AG09309 (cell line): ENCODE results near the gene GPR150.

Experiments
- DNase-seq: peaks from one replicate; pipeline ENCODE4 v3.0.0-alpha.2; 2010; ENCODE audit warnings: low read depth
- H3K4me3 ChIP-seq: 2 replicates; pipeline ENCODE4 v1.5.1; 2011; ENCODE audit warnings: mild to moderate bottlenecking, low read depth, low read length, moderate library complexity; ENCODE audit not compliant: control insufficient read depth
- TF ChIP-seq, protein P1 (sequence below): IDR thresholded peaks from 2 replicates; pipeline ENCODE4 v1.5.1; 2011; ENCODE audit warnings: mild to moderate bottlenecking, low read depth, low read length, inconsistent platforms; ENCODE audit not compliant: insufficient read depth, control insufficient read depth; ENCODE audit errors: missing control alignments

Gene GPR150

GRCh38 chr5:95660060-95660459, 40.2 kb downstream of the GPR150 start:
- TF ChIP-seq, protein P1, sequence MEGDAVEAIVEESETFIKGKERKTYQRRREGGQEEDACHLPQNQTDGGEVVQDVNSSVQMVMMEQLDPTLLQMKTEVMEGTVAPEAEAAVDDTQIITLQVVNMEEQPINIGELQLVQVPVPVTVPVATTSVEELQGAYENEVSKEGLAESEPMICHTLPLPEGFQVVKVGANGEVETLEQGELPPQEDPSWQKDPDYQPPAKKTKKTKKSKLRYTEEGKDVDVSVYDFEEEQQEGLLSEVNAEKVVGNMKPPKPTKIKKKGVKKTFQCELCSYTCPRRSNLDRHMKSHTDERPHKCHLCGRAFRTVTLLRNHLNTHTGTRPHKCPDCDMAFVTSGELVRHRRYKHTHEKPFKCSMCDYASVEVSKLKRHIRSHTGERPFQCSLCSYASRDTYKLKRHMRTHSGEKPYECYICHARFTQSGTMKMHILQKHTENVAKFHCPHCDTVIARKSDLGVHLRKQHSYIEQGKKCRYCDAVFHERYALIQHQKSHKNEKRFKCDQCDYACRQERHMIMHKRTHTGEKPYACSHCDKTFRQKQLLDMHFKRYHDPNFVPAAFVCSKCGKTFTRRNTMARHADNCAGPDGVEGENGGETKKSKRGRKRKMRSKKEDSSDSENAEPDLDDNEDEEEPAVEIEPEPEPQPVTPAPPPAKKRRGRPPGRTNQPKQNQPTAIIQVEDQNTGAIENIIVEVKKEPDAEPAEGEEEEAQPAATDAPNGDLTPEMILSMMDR: no peak
- no peak for DNase-seq
- no peak overlapping the region for H3K4me3 ChIP-seq

GRCh38 chr5:95662946-95663345, 43.1 kb downstream of the GPR150 start:
- DNase-seq: no peak
- no peak overlapping the region for H3K4me3 ChIP-seq
- TF ChIP-seq, protein P1: no peak

DNA sequence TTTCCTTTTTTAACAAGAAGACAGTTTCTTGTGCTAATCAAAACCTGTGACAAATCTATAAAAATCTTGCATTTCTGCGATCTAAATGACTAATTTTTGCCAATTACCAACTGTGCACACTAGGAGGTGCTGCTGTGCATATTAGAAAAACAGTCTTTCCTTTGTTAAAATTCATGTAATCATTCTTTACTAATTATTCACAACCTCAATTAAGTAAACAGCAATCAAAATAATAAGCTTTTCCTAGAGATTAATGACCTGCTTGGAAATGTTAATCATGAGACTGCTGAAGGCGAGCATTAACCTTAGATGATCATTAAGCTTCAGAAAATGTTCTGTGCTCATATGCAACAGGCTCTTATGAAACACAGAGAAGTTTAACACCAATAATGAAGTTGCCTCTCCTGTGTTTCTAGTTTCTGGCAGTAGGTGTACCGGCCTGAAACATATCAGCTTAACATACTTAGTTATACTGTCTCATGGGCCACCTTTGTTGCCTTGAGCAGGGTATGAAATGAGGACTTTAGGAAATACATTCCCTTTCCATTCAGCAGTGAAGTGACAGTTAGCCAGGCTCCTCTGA, 44.4 kb downstream of the GPR150 start:
- no peak overlapping the region for H3K4me3 ChIP-seq
- TF ChIP-seq, protein P1: peak; percentile 67
- DNase-seq: no peak

DNA sequence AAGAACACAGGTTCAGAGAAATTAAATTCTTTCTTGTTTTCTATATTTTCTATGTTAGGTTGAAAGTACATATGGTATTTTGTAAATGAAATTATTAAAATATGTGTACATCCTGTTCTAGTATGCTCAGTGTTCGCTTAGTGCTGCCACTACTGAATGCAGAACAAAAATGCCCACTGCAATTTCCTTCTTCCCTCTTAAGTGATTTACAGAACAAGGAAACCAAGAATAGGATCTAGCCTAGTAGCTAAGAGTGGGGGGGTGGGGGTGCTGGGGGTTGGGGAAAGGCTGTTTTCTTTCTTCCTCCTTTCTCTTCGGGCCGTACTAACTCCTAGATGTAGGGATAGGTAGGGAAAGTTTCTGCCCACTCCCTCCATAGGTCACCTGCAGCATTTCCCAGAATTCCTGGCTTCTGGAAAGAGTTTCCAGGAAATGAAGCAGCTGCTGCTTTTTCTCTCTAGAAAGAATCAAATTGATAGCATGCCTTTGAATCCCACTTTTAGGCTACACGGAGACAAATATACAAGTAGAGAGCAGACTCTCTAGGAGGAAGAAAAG, 47.3 kb downstream of the GPR150 start:
- TF ChIP-seq, protein P1: no peak
- DNase-seq: no peak
- no peak overlapping the region for H3K4me3 ChIP-seq

GRCh38 chr5:95667678-95668077, 47.8 kb downstream of the GPR150 start:
- TF ChIP-seq, protein P1: no peak
- no peak overlapping the region for H3K4me3 ChIP-seq
- DNase-seq: no peak

GRCh38 chr5:95668216-95668615, 48.3 kb downstream of the GPR150 start:
- TF ChIP-seq, protein P1: no peak
- H3K4me3 ChIP-seq: no peak overlapping the region
- DNase-seq: no peak
